ENCODE data around the gene IL1F10.

DNA sequence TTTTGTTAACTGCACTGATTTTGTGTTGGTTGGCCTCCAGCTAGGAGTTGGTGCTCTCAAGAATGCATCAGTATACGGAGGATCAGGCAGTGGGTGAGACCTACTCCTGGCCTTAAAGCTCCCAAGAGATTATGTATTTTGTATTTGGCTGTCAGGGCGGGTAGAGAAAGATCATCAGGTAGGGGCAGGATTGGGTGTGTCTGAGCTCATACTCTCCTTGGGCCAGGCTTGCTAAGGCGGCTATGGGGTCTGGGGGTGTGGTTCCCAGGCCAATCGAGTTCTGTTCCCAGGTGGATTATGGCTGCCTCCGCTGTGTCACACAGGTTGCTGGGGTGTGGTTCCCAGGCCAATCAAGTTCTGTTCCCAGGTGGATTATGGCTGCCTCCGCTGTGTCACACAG lies 30.8 kb downstream of the IL1F10 start:
- TF ChIP-seq, protein P1, sequence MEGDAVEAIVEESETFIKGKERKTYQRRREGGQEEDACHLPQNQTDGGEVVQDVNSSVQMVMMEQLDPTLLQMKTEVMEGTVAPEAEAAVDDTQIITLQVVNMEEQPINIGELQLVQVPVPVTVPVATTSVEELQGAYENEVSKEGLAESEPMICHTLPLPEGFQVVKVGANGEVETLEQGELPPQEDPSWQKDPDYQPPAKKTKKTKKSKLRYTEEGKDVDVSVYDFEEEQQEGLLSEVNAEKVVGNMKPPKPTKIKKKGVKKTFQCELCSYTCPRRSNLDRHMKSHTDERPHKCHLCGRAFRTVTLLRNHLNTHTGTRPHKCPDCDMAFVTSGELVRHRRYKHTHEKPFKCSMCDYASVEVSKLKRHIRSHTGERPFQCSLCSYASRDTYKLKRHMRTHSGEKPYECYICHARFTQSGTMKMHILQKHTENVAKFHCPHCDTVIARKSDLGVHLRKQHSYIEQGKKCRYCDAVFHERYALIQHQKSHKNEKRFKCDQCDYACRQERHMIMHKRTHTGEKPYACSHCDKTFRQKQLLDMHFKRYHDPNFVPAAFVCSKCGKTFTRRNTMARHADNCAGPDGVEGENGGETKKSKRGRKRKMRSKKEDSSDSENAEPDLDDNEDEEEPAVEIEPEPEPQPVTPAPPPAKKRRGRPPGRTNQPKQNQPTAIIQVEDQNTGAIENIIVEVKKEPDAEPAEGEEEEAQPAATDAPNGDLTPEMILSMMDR (IDR thresholded peaks at IDR 0.05; ENCODE audit: extremely low read depth in 1 of 2, insufficient read depth in 1 of 2, low read depth in 1 of 2, low read length in 2 of 2): no peak
- TF ChIP-seq POLR2A (IDR thresholded peaks at IDR 0.05; ENCODE audit: low read depth, low read length): no peak
- no peak for TF ChIP-seq EZH2 (IDR thresholded peaks at IDR 0.05; ENCODE audit: borderline replicate concordance, low read depth, low read length, severe bottlenecking)
- no peak for TF ChIP-seq POLR2AphosphoS5 (IDR thresholded peaks at IDR 0.05; ENCODE audit: insufficient read depth, low read depth, low read length)

Data from endothelial cell of umbilical vein (primary cell).